CD4-positive, alpha-beta T cell treated with Interleukin-17A for 1 hour (primary cell): ENCODE data around the gene SMIM17.

ENCODE experiments used
- DNase-seq: peaks from one replicate; pipeline ENCODE4 v3.0.0-alpha.2; 2020

Gene SMIM17

DNA sequence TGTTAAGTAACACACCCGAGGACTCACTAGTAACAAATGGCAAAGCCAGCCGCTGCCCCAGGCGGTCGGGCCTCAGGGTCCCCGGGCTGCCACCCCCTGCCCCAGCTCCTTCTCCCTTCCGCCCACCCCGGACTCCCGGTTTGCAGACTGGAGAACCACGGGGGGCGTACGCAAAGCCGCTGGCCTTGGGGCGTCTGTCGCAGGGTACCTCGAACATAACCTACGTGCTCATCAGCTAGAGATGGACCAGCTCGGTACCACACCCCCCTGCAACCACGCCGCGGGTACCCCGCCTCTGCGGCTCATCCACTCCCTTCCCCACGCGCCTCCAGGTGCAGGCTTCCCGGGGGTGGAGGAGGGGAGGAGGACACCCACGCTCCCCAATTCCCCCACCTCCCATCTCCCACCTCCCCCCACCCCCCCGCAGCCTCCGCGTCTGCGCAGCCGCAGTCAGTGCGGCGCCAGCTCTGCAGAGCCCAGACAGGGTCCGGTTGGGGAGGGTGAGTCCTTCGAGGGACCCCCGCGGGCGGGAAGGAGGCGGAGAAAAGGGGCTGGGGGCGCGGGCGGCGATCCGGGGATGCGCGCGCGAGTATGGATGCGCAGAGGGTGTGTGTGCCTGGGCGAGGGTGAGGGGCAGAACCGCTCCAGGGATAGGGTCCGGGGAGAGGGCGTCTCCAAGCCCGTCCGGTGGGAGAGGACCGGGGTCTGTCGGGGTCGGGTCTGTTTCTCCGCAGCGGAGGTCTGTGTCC lies at the start of gene SMIM17:
Gene SMIM17, plus strand, starts transcription at position 449 of the 749 bp plus-strand sequence. CDS start 2,509 bp downstream, outside the sequence.
- DNase-seq, result no peak

DNA sequence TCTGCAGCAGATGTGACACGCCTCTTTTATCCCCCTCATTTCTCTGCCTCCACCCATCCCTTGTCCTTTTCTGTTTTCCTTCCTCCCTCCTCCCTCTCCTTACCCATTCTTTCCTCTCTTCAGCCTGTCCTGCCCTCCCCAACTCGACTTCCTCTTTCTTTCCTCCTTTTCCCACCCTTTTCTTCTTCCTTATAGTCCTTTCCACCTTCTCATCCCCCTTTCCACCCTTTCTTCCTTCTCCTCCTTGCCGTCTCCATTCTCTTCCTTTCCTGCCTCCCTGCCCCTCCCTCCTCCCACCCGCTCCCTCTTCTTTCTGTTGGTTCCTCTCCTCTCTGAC lies 48.5 kb upstream of the SMIM17 start:
- DNase-seq, result no peak

DNA sequence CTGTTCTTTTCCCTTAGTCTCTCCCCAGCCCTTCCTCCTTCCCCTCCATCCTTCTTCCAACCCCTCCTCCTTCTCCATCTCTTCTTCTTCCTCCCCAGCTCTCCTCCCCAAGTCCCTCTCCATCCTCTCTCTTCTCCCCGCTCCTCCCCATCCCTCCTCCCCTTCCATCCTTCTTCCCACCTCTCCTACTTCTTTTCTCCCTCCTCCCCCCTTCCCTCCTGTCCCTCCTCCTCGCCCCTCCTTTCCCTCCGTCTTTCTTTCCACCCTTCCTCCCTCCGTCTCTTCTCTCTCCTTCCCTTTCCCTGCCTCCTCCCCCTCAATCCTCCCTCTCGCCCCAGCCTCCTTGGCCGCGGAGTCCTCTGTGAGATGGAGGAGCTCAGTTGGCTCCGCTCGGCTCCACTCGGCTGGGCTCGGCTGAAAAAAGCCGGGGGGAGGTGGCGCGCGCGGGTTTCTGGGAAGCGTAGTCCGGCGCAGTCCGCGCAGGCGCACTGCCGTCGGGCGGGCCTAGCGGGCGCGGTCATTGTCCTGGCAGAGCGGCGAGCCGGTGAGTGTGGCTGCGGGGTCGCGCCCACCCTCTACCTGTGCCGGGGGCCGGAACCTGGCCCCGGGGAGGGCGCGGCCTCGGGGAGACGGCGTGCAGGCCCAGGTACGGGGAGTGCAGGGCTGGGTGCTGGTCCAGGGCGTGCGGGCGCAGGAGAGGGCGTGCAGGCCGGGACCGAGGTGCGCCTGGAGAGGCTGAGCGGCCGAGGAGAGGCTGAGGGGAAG lies 48.0 kb upstream of the SMIM17 start, which contains the start of gene ZNF71:
Gene ZNF71, plus strand, starts transcription at position 520 of the 765 bp plus-strand sequence. CDS start 6,257 bp downstream, outside the sequence.
- peak; percentile 90 for DNase-seq

DNA sequence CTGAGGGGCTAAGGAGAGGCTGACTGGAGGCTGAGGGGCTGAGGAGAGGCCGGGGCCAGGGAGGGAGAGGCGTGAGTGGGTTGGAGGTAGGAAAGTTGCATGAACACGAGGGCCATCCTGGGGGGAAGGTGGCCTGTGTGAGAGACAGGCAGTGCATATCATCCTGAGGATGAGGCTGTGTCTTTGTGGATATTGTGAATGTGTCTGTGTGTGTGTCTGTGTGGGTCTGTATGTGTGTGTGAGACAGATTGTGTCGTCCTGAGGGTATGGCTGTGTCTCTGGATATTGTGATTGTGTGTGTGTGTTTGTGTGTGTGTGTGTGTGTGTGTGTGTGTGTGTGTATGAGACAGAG lies 47.4 kb upstream of the SMIM17 start:
- DNase-seq, result no peak

DNA sequence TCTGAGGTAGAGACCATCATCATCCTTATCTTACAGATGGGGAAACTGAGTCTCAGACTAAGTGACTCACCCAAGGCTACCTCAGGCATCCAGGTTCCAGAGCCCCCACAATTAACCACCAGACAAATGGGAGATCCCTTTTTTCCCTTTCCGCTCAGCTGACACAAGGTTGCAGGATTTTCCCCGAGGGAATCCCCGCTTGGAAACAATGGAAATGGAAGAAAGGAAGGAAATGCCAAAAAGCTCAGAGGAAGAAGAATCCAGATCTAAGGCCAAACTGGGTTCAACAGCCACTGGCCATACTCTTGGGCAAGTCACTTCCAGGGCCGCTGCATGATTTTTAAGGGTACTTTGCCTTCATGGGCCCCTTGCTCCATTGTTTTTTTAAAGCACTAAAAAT lies 46.3 kb upstream of the SMIM17 start:
- DNase-seq, result no peak

DNA sequence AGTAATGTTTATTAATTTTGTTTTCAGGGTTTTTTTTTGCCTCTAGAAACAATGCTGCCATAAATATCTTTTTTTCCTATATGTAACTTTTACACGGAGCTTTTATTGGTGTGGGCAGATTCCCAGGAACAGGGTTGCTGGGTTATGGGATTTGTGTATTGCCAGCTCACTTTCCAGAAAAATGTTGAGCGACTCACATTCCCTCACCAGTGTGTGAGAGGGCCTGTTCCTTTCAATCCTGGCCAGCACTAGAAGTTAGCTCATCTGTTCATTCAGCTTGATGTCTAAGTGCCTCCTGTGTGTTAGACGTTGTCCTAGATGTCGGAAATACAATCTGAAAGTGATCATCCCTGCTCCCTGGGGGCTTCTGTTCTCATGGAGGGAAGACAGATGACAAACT lies 45.3 kb upstream of the SMIM17 start:
- no peak for DNase-seq

DNA sequence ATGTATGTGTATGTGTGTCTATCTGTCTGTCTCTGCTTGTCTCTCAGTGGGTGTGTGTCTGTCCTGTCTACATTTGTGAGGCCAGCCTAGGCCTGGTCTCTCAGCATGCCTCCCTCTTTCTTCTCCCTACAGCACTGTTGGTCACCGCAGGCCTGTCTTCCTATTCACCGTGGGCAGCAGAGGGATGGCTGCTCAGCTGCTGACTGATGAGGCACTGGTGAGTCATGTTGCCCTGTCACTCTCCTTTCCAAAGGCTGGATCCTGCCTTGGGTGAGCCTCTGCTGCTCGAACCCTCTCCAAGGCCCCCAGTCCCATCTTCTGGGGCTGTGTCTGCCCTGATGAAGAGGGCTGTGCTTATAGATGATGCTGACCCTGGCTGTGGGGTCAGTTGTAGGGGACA lies 41.6 kb upstream of the SMIM17 start:
- DNase-seq, result no peak

DNA sequence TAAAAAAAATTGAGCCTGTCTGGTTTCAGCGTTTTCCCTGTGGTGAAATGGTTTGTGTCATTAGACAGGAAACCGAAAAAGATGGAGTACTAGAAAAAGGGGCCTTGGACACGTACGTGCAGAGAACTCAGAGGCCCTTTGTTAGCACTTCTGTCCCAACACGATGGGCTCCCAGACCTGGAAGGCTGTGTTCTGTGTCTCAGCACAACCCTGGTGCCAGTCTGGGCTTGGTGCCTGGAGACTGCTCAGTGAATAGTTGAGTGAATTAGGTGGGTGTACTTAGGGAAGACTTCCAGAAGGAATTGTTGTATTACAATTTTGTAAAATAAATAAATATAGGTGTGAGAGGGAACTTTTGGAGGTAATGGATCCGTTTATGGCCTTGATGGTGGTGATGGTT lies 39.1 kb upstream of the SMIM17 start:
- no peak for DNase-seq

DNA sequence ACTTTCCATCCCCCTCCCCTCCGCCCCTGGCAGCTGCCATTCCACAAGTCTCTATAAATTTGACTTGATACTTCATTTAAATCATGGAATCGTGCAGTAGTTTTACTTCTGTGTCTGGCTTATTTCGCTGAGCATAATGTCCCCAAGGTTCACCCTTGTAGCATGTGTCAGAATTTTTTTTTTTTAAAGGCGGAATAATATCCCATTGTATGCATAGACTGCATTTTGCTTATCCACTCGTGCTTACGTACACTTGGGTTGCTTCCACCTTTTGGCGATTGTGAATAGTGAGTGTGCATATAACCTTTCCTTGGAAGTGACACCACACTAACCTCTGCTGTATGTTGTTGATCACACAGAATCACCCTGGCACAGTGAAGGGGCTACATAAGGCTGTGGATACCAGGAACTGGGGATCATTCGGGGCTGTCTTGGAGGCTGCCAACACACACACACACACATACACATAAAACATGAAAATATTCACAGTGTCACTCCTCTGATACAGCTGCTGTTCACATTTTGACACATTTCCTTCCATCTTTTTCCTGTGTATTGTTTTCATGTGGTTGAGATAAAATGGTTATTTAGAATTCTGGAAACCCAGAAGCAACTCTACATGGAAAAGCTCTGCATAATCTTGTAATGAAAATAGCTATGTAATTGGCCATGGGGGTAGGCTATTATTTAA lies 34.5 kb upstream of the SMIM17 start:
- DNase-seq, result no peak

DNA sequence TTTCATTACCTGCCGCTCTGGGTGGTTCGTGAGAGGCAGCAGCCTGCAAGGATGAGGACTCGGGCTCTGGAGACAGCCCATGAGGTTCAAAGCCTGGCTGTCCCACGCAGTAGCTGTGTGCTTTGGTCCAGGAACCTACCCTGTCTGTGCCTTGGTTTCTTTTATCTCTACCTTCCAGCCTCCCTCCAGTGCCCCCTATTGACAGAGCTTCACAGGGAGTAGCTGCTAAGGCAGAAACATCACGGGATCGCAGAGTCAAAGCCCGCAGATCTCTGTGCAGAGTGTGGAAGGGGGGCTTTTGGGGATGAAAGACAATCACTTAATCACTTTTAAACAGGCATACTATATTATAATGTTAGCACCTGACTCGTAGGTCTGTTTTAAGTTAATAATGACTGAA lies 31.7 kb upstream of the SMIM17 start:
- DNase-seq, result no peak

DNA sequence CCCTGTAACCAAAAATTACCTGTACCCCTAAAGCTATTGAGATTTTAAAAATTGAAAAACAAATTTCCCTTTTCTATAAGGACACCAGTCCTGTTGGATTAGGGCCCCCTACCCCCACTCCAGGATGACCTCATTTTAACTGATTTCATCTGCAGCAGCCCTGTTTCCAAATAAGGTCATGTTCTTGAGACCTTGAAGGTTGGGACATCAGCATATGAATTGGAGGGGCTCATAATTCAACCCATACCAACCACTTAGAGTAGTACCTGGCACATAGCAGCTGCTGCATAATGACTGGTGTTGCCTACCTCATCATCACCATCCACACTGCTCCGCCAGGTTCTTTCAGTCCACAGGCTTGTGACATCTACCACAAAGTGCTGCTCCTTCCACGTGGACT lies 30.2 kb upstream of the SMIM17 start:
- no peak for DNase-seq

DNA sequence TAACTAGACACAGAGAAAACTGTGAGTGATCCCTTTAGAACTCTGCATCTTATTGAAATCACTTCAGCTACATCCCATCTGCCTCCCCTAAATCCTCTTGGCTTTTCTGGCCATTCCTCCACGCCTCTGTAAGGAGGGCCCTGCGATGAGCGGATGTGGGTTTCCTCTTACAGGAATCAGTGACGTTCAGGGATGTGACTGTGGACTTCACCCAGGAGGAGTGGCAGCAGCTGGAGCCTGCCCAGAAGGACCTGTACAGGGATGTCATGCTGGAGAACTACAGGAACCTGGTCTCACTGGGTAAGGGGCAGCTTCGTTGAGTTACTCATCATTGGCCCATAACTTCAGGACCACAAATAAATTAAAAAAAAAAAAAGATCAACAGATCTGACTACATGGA lies 29.3 kb upstream of the SMIM17 start:
- DNase-seq, result no peak

DNA sequence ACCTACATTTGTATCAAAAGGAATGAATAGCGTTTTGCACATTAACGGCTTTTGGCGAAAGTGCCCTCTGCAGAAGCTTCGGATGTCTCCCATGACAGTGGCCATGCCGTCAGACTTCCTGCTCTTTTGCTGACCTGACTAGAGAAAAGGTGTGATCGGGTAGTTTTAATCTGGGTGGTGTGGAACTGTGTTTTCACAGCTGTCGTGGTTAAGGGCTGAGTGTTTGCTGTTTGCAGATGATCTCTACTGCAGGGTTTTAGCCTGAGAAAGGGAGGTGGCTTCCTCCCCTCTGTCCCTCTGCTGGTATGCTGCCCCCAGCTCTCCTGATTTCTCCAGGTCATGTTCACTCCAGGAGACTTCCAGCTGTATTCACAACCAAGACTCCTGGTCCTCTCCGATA lies 25.4 kb upstream of the SMIM17 start:
- DNase-seq, result no peak

DNA sequence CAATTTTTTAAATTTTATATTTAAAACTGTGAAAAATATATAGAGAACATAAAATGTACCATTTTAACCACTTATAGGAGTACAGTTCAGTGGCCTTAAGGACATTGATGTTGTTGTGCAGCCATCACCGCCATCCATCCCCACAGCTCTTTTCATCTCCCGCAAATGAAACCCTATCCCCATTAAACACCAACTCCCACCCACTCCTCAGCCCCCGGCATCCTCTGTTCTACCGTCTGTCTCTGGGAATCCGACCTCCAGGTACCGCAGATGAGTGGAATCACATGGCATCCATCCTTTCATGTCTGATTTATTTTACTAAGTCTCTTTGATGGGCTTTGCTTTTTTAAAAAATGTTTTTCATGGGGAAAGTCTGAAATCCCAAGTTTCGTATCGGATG lies 23.8 kb upstream of the SMIM17 start:
- DNase-seq, result no peak

DNA sequence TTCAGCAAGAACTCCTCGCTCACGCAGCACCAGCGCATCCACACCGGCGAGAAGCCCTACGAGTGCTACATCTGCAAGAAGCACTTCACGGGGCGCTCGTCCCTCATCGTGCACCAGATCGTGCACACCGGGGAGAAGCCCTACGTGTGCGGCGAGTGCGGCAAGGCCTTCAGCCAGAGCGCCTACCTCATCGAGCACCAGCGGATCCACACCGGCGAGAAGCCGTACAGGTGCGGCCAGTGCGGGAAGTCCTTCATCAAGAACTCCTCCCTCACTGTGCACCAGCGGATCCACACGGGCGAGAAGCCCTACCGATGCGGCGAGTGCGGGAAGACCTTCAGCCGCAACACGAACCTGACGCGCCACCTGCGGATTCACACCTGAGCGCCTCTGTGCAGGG lies 20.6 kb upstream of the SMIM17 start:
- DNase-seq, result no peak

DNA sequence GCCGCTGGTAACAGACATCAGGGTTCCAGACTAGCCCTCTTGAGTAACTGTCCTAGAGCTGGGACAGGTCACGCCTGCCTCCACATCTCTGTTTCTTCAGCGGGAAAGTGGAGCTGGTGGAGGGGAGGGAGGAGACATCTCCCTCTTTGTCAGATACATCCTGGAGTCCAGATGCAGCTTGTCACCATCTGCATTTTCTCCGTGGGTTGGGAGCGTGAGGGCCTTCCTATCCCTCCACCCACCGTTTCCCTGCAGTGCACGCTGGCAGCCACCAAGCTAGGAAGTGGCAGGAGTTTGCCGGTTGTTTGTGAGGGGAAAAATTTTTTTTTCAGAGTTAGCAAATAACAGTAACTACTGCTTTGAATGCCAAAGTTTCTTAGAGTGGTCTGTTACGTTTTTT lies 20.0 kb upstream of the SMIM17 start:
- DNase-seq, result no peak

DNA sequence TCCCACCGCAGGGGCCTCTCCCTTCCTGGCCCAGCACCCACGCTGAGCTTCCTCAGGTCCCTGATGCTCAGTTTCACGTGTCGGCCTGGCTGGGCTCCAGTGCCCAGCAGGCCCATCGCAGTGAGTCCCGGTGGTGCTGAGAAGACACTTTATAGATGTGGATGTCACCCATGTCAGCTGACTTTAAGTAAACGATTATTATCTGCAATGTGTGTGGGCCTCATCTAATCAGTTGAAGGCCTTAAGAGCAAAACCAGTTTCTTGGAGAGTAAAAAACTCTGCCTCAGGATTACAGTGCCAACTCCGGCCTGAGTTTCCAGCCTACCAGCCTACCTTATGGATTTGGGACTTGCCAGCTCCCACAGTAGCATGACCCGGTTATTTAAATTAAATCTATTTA lies 17.3 kb upstream of the SMIM17 start:
- DNase-seq, result no peak

DNA sequence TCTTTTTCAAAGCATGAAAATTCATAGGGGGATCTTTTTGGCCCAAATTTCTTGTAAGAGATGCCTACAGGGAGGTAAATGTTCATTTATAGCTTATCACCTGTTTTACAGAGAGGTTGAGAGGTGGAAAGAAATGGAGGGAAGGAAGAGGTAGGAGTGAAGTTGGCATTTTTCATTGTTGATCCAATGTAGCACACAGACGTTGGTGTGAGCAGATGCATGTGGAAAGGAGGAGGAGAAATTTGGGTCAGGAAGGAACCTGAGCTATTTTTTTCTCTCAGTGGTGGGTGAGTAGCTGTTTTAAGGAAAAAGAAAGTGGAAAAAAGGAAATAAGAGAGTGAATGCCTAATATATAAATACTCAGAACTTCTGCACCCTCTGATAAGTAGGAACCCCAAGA lies 9.9 kb upstream of the SMIM17 start:
- no peak for DNase-seq

DNA sequence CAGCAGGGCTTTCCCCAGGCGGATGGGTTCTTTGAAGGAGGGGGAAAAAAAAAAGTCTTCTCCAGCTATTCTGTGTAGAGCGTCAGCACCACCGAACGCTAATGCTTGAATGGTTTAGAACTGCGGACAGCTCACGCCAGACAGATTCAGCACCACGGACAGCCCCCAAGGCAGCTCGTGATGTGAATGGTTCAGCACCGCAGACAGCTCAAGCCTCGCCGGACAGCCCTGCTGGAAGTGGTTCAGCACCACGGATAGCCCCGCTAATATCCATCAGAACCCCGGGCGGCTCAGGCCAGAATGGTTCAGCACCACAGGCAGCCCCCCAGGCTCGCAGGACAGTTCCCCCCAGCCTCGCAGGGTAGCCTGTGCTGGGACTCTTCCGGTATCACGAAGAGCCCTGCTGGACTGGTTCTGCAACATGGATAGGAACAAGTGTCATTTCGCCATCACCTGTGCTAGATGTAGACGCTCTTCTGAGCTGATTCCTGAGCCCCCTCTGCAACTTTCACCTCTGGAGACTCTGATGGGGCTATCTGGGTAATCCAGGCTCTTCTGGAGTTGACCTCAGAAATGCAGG lies 4.9 kb upstream of the SMIM17 start:
- peak; percentile 3 for DNase-seq

DNA sequence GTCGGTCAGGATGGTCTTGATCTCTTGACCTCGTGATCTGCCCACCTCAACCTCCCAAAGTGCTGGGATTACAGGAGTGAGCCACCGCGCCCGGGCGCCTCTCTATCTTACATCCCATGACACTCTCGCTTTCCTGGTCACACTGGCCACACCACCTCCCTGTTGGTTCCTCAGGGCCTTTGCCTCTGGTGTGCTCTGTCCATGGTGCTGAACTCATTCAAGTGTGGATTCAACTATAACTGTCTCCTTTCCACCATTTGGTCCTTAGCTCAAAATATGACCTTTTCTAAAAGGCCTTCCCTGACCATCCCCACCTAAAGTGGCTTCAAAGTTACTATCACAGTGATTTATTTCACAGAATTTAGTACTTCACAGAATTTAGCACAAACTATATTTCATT lies 3.7 kb upstream of the SMIM17 start:
- DNase-seq, result no peak

DNA sequence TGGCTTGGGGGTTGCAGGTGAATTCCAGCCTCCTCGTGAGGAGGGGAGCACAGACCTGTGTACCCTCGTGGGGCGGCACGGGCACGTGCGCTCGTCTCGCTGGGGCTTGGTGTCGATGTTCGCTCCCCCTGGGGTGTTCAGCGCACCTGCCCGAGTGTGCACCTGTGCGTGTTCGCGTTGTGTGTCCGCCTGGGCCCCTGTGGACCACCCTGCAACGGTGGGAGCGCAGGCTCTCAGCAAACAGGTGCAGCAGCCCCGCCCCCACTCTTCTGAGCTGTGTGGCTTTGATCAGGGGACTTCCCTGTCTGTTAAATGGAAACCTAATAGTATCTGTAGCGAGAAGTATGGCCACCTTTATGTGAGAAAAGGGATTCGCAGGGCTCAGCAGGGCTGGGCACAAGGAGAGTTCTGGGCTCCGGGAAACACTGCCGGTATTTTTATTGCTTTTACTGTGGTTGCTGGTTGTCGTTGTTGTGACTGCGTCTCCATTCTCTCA lies 549 bp downstream of the SMIM17 start:
- no peak for DNase-seq

DNA sequence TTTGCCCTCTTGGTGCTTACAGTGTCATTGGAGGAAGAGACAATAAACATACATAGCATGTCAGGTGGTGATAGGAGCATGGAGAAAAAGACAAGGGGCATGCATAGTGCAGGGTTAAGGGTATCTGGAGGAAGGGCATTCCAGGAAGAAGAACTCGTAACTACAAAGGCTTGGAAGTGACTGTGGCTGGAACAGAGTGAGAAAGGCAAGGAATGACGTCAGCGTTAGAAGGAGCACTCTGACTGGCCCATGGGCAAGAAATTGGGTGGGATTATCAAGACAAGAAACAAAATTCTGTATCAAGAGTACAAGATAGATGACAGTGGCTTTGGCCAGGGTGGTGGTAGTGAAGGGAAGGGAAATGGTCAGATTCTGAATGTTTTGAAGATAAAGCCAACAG lies 11.2 kb downstream of the SMIM17 start:
- DNase-seq, result no peak

DNA sequence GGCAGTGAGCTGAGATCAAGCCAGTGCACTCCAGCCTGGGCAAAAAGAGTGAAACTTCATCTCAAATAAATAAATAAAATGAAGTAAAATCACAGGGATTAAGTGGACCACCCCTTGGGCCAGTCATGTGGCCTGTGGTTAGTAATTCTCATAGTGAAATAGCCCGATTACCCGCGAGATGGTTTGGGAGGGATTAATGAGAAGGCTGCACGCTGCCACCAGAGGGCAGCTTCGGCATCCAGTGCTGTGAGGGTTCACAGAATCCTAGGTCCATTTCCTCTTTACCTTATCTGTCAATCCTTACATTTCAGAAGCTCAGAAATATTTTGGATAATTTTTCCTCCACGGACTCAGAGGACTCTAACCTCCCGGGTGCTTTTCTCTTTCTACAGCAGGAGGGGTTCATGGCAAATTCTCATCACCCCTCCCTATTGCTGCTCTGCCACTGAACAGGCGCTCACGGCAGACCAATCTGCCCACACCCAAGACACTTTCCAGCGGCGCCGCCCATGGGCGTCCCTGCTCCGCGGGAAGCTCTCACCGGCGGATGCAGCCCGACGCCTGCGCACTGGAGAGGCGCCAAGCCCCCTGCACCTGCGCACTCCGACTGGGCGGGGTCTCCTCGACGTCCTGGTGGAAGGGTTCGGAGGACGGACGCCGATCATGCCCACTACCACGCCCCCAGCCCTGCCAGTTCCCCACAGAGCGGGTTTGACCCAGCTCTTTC lies 17.6 kb downstream of the SMIM17 start:
- no peak for DNase-seq
